Activated T-cell treated with anti-CD3 and anti-CD28 coated beads, Interleukin-2, amount 50 U/mL, for 48 hours (primary cell): Measurements from ENCODE around the gene HPDL.

Experiments
- DNase-seq, 2 experiments: peaks; one replicate each; pipeline ENCODE4 v3.0.0-alpha.2; 2020

HPDL gene

GRCh38 chr1:45325851-45326506 lies 716 bp upstream of the HPDL start:
- no peak for DNase-seq

- peak; percentile 44 to 53 for DNase-seq
Measured at GRCh38 chr1:45327644-45328515, 1.2 kb downstream of the HPDL start.

GRCh38 chr1:45328680-45329079 lies 2.0 kb downstream of the HPDL start:
- no peak for DNase-seq

- DNase-seq, result no peak
Measured at GRCh38 chr1:45329445-45329844, 2.8 kb downstream of the HPDL start.

GRCh38 chr1:45331436-45332345 lies 5.0 kb downstream of the HPDL start:
- no peak for DNase-seq

- no peak for DNase-seq
Measured at GRCh38 chr1:45332346-45332720, 5.6 kb downstream of the HPDL start.

- DNase-seq, result no peak
Measured at GRCh38 chr1:45334308-45335245, 7.9 kb downstream of the HPDL start.

GRCh38 chr1:45335855-45336324 lies 9.2 kb downstream of the HPDL start:
- DNase-seq, result no peak

- DNase-seq, result no peak
Measured at GRCh38 chr1:45337630-45338325, 11.1 kb downstream of the HPDL start.

GRCh38 chr1:45339789-45340558 lies 13.3 kb downstream of the HPDL start, which contains the start of the genes MUTYH and TOE1:
TSS of gene MUTYH (minus strand) at chr1:45340440. CDS start at chr1:45334505, 5,935 bp downstream.
TSS of gene TOE1 (plus strand) at chr1:45340170. CDS start at chr1:45340253, 83 bp downstream.
- DNase-seq, result peak; percentile 96 to 98

GRCh38 chr1:45340816-45341466 lies 14.2 kb downstream of the HPDL start:
- DNase-seq, result peak; percentile 52 to 53

GRCh38 chr1:45344499-45344898 lies 17.8 kb downstream of the HPDL start:
- DNase-seq, result no peak

- peak in 1 of 2 experiments; percentile 24 for DNase-seq
Measured at GRCh38 chr1:45345014-45345413, 18.3 kb downstream of the HPDL start.

GRCh38 chr1:45346473-45346872 lies 19.8 kb downstream of the HPDL start:
- peak in 1 of 2 experiments; percentile 24 for DNase-seq

- DNase-seq, result no peak
Measured at GRCh38 chr1:45348020-45348419, 21.3 kb downstream of the HPDL start.

GRCh38 chr1:45348609-45348965 lies 21.9 kb downstream of the HPDL start:
- no peak for DNase-seq

- DNase-seq, result no peak
Measured at GRCh38 chr1:45348966-45349677, 22.4 kb downstream of the HPDL start.

- DNase-seq, result no peak
Measured at GRCh38 chr1:45351508-45351907, 24.8 kb downstream of the HPDL start.

- no peak for DNase-seq
Measured at GRCh38 chr1:45353685-45354084, 27.0 kb downstream of the HPDL start.
